OCI-LY1 (cell line): ENCODE measurements around the gene TMEM203.

ENCODE experiments used
- CTCF ChIP-seq: fragments of 200-600 bp; sonication (generic), shearing (Covaris generic); IDR thresholded peaks from 2 replicates; pipeline ENCODE4 v1.5.1; 2017; ENCODE audit warnings: mild to moderate bottlenecking, antibody characterized with exemption, low read length, moderate library complexity, mixed read lengths
- EZH2 ChIP-seq: fragments of 200-600 bp; sonication (generic), shearing (Covaris generic); IDR thresholded peaks from 2 replicates; pipeline ENCODE4 v1.8.0; 2017; ENCODE audit warnings: borderline replicate concordance, mixed run types, mild to moderate bottlenecking, antibody characterized with exemption, low read length, moderate library complexity, mixed read lengths

- TF ChIP-seq CTCF (peak; percentile 57), EZH2 (no peak)
Measured at GRCh38 chr9:137188490-137189296, 16.8 kb downstream of the TMEM203 start, which contains the start of the genes ANAPC2 and SSNA1.
